A549 treated with GW870086 at 1 μM for 4 hours (cell line): ENCODE results near the gene MBLAC2. TPM values are rescaled to one million over a fixed set of nuclear protein-coding genes. Genes with fewer than 3 reads are reported as not detected.

Source experiments
- total RNA-seq: library from RNA; stranded (reverse); fragments of 200-300 nt; extraction: Qiagen RNA extraction; gene quantifications from 5 replicates; pipeline ENCODE4 v1.2.3, GENCODE V29; 2022; ENCODE audit warnings: low read depth

The MBLAC2 gene
- 1.8 to 2.7 TPM (median 2.5 TPM) in 5 replicates for total RNA-seq

DNA sequence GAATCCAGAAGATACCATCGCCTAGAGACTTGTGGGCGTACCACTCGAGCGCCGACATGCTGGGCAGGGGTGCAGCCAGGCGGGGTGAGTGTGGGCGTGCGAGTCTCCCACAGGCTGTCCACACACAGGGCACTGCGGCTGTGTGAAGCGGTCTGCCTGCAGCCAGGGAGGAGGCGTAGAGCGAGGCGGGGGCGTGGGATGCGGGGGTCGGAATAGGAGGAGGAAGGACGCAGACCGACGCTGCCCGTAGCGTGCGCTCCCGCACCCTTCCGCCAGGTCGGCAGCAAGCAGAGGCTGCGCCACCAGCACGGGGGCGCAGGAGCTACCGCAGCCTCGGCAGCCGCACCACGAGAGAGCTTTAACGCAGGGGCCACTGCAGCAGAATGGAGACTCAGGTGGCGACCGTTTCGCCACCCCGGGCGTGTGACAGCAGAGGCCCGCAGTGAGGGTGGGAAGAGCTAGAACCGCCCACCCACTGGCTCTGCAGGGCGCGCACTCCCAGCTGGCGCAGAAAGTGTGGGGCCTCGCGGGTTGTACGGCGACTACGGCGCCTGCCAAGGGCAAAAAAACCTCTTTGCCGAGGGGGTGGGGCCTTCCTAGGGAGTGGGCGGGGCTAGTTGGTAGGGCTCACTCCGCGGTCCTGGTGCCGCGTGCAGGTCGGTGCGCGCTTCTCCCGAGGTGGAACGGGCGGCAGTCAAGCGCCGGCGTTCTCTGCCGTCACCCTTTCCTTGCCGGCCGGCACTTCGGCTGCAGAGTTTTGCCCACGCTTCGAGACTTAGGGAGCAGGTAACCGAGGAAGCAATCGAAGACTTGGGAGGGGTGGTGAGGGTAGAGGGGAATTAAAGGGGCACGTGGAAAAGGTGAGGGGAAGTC, at the start of gene MBLAC2, which contains the start of gene POLR3G:
Gene MBLAC2 (minus strand): TSS at position 537 of the 873 bp plus-strand sequence. CDS start 479 bp downstream, at position 58.
Gene POLR3G (plus strand): TSS at position 630 of the 873 bp plus-strand sequence. CDS start 10,704 bp downstream, outside the sequence.

DNA sequence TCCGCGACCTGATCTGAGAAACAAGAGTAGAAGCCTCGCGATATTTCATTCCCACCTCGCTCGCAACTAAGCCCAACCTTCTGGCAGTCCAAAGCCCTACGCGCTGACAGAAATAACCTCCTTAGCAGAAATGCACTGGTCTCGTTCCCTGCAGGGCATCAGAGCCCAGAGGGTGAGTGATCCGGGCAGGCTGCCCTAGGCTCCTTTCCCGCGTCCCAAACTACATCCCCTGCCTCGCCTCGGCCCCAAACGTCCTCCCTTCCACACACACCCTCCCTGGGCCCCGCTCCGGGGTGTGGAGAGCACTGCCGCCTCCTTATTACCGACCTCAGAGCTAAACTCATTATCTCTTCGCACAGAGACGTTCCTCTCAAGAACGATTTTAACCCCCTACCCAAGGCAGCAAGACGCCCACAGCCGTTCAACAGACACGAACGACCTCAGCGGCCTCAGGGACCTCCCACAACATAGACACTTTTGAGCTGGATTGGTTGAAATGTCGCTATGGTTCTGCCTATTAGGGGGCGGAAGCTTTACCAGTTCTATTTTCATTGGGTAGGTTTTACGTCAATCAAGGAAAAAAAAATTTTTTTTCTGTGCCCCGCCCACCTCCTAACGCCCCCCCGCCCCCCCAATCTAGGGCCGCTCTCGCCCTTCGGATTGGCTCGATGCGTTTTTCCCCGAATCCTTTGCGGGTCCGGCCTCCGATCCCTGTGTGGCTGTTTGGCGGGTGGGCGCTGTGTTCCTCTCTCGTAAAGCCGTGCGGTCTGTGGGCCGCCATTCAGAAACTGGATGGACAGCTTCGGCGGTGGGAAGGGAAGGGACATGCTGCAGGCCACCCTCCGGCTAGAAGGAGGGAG, 65.0 kb downstream of the MBLAC2 start, which contains the start of gene CETN3:
Gene CETN3 (minus strand): TSS at position 439 of the 860 bp plus-strand sequence. CDS start 95 bp downstream, at position 344.

Other genes starting within 250 kb of the MBLAC2 start
- 20.1 to 29.3 TPM (median 24.1 TPM) in 5 replicates for gene CETN3, start 65.0 kb downstream of the MBLAC2 start, total RNA-seq
- 12.9 to 17.9 TPM (median 15.5 TPM) in 5 replicates for gene POLR3G, start 93 bp upstream of the MBLAC2 start, total RNA-seq
- 7.4 to 11.0 TPM (median 10.1 TPM) in 5 replicates for gene LYSMD3, start 54.8 kb upstream of the MBLAC2 start, total RNA-seq
- gene ADGRV1, start 84.0 kb upstream of the MBLAC2 start, total RNA-seq, result 0.46 to 1.3 TPM (median 0.83 TPM) in 5 replicates